Loucy (cell line): ENCODE measurements around the gene VANGL2.

ENCODE experiments used
- H2AFZ ChIP-seq: fragments of 200-600 bp; sonication (generic); 2 replicates; pipeline ENCODE4 v1.6.0; 2016; ENCODE audit warnings: antibody characterized with exemption, mild to moderate bottlenecking, low read length, moderate library complexity
- H3F3A ChIP-seq: fragments of 200-600 bp; 2 replicates; pipeline ENCODE4 v1.6.0; 2016; ENCODE audit warnings: antibody characterized with exemption, low read depth, mild to moderate bottlenecking
- H3K27me3 ChIP-seq: fragments of 200-600 bp; sonication (generic); 2 replicates; pipeline ENCODE4 v1.6.1; 2014; ENCODE audit warnings: low read length, mild to moderate bottlenecking; ENCODE audit not compliant: insufficient read depth, poor library complexity, severe bottlenecking
- H3K36me3 ChIP-seq: fragments of 200-600 bp; sonication (generic); 2 replicates; pipeline ENCODE4 v1.6.1; 2016; ENCODE audit warnings: low read length; ENCODE audit not compliant: insufficient read depth
- H3K4me1 ChIP-seq: fragments of 200-600 bp; sonication (generic); 2 replicates; pipeline ENCODE4 v1.5.1; 2014; ENCODE audit warnings: low read length, mild to moderate bottlenecking; ENCODE audit not compliant: insufficient read depth, poor library complexity, severe bottlenecking
- H3K4me2 ChIP-seq: fragments of 200-600 bp; sonication (generic); 2 replicates; pipeline ENCODE4 v1.6.0; 2014; ENCODE audit warnings: antibody characterized with exemption, low read length, low read depth, mild to moderate bottlenecking; ENCODE audit not compliant: poor library complexity, severe bottlenecking
- H3K4me3 ChIP-seq: fragments of 200-600 bp; sonication (generic); 2 replicates; pipeline ENCODE4 v1.5.1; 2014; ENCODE audit warnings: low read length, mild to moderate bottlenecking, mixed read lengths; ENCODE audit not compliant: poor library complexity, severe bottlenecking
- H3K79me2 ChIP-seq: fragments of 200-600 bp; sonication (generic); 2 replicates; pipeline ENCODE4 v1.6.1; 2014; ENCODE audit warnings: low read length; ENCODE audit not compliant: insufficient read depth
- H3K9ac ChIP-seq: fragments of 200-600 bp; sonication (generic); 2 replicates; pipeline ENCODE4 v1.6.0; 2014; ENCODE audit warnings: mild to moderate bottlenecking, low read depth, low read length, moderate library complexity; ENCODE audit not compliant: poor library complexity, severe bottlenecking
- H3K9me2 ChIP-seq: fragments of 200-600 bp; sonication (generic); replicated peaks from 2 replicates; pipeline ENCODE4 v1.6.1; 2016; ENCODE audit warnings: low read depth, low read length, mixed read lengths
- H3K9me3 ChIP-seq: fragments of 200-600 bp; sonication (generic); 2 replicates; pipeline ENCODE4 v1.6.1; 2014; ENCODE audit warnings: mild to moderate bottlenecking, antibody characterized with exemption, low read length, low read depth; ENCODE audit not compliant: insufficient read depth
- H4K20me1 ChIP-seq: fragments of 200-600 bp; sonication (generic); 2 replicates; pipeline ENCODE4 v1.6.0; 2014; ENCODE audit warnings: antibody characterized with exemption, low read length, mild to moderate bottlenecking; ENCODE audit not compliant: insufficient read depth, poor library complexity, severe bottlenecking
- EZH2phosphoT487 ChIP-seq: fragments of 200-600 bp; IDR thresholded peaks from 2 replicates; pipeline ENCODE4 v1.6.1; 2018; ENCODE audit warnings: antibody characterized with exemption, mild to moderate bottlenecking, moderate library complexity, borderline replicate concordance
- TF ChIP-seq, protein P1 (sequence below): fragments of 200-600 bp; sonication (generic); conservative IDR thresholded peaks from 2 replicates; pipeline ENCODE4 v1.5.1; 2014; ENCODE audit warnings: mild to moderate bottlenecking, antibody characterized with exemption, low read length

VANGL2 gene

DNA sequence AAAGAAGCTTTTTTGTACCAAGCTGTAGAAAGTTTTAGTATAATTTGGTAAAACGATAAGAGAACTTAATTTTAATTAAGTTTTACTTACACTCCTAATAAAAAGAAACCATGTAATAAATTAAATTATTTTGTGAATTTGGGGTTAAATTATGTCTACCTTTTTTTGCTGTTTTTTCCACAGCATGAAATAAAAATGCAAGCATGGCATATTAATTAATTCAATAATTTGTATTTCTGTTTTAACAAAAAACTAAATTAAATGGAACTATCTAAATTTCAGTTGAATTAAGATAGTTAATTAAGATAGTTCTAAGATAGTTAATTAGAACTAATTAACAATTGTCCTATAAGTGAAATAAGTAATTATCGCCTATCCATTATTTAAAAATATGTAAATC, 39.4 kb downstream of the VANGL2 start:
- Histone ChIP-seq H3F3A (no peaks in the 10 kb centered on the region), H3K4me1 (no peaks in the 10 kb centered on the region), H3K27me3 (no peaks in the 10 kb centered on the region), H3K9me2 (no peaks in the 10 kb centered on the region), H3K79me2 (no peaks in the 10 kb centered on the region), H4K20me1 (no peaks in the 10 kb centered on the region), H3K4me3 (no peak overlapping the region), H2AFZ (no peak overlapping the region), H3K36me3 (no peaks in the 10 kb centered on the region), H3K9ac (no peak overlapping the region), H3K9me3 (no peaks in the 10 kb centered on the region), H3K4me2 (no peak overlapping the region)
- TF ChIP-seq, protein P1, sequence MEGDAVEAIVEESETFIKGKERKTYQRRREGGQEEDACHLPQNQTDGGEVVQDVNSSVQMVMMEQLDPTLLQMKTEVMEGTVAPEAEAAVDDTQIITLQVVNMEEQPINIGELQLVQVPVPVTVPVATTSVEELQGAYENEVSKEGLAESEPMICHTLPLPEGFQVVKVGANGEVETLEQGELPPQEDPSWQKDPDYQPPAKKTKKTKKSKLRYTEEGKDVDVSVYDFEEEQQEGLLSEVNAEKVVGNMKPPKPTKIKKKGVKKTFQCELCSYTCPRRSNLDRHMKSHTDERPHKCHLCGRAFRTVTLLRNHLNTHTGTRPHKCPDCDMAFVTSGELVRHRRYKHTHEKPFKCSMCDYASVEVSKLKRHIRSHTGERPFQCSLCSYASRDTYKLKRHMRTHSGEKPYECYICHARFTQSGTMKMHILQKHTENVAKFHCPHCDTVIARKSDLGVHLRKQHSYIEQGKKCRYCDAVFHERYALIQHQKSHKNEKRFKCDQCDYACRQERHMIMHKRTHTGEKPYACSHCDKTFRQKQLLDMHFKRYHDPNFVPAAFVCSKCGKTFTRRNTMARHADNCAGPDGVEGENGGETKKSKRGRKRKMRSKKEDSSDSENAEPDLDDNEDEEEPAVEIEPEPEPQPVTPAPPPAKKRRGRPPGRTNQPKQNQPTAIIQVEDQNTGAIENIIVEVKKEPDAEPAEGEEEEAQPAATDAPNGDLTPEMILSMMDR, result no peak
- TF ChIP-seq EZH2phosphoT487, result no peak

- Histone ChIP-seq H3F3A (no peaks in the 10 kb centered on the region), H3K9ac (peak overlapping the region; percentile 2), H3K4me1 (peaks cover 17% of the 10 kb centered on the region), H2AFZ (peak overlapping the region; percentile 74), H3K9me3 (no peaks in the 10 kb centered on the region), H3K79me2 (no peaks in the 10 kb centered on the region), H3K27me3 (no peaks in the 10 kb centered on the region), H3K36me3 (no peaks in the 10 kb centered on the region), H3K4me2 (peak overlapping the region; percentile 31), H3K9me2 (no peaks in the 10 kb centered on the region), H4K20me1 (no peaks in the 10 kb centered on the region), H3K4me3 (no peak overlapping the region)
- TF ChIP-seq, protein P1, result no peak
- no peak for TF ChIP-seq EZH2phosphoT487
Measured at GRCh38 chr1:160446945-160447600, 46.7 kb downstream of the VANGL2 start.

DNA sequence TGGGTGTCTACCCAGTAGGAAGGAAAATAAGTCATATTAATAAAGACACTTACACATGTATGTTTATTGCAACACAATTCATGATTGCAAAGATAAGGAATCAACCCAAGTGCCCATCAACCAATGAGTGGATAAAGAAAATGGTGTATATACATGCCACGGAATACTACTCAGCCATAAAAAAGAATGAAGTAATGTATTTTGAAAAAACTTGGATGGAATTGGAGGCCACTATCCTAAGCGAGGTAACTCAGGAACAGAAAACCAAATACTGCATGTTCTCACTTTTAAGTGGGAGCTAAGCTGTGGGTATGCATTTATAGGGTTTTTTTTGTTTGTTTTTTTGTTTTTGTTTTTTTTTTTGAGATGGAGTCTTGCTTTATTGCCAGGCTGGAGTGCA, 49.1 kb downstream of the VANGL2 start:
- peaks cover 17% of the 10 kb centered on the region for H3K4me1 ChIP-seq
- no peaks in the 10 kb centered on the region for H4K20me1 ChIP-seq
- no peak overlapping the region for H3K4me2 ChIP-seq
- H3K27me3 ChIP-seq, result no peaks in the 10 kb centered on the region
- no peaks in the 10 kb centered on the region for H3K9me2 ChIP-seq
- TF ChIP-seq, protein P1, result no peak
- no peak for TF ChIP-seq EZH2phosphoT487
- H3K9ac ChIP-seq, result no peak overlapping the region
- no peaks in the 10 kb centered on the region for H3K9me3 ChIP-seq
- no peak overlapping the region for H3K4me3 ChIP-seq
- no peaks in the 10 kb centered on the region for H3K36me3 ChIP-seq
- H3F3A ChIP-seq, result no peaks in the 10 kb centered on the region
- no peaks in the 10 kb centered on the region for H3K79me2 ChIP-seq
- H2AFZ ChIP-seq, result no peak overlapping the region
